ENCODE measurements around the gene GNG2. TPM values are rescaled to one million over a fixed set of nuclear protein-coding genes. Genes with fewer than 3 reads are reported as not detected.

Gene GNG2
- total RNA-seq, 1 experiment from 2014 or later = 9.3 TPM

- Histone ChIP-seq H3K4me3 (ENCODE audit: low read length) (no peak overlapping the region), H3K27ac (ENCODE audit: low read length) (no peak overlapping the region), H3K79me2 (ENCODE audit: low read length) (no peaks in the 10 kb centered on the region), H2AFZ (ENCODE audit: low read length) (no peak overlapping the region), H3K9me2 (replicated peaks; ENCODE audit: low read length) (no peaks in the 10 kb centered on the region), H3K4me1 (ENCODE audit: insufficient read depth, low read length) (no peaks in the 10 kb centered on the region), H3K36me3 (ENCODE audit: low read depth, low read length) (no peaks in the 10 kb centered on the region), H3K27me3 (ENCODE audit: low read length) (no peaks in the 10 kb centered on the region), H4K20me1 (ENCODE audit: low read length) (no peaks in the 10 kb centered on the region), H3K4me2 (ENCODE audit: low read length) (no peak overlapping the region), H3F3A (ENCODE audit: low read length, unreplicated experiment) (no peaks in the 10 kb centered on the region), H3K9ac (ENCODE audit: low read length) (no peak overlapping the region), H3K9me3 (ENCODE audit: low read length) (no peaks in the 10 kb centered on the region)
- ATAC-seq (0 out of 2 replicates have a peak, but pooled peaks have one; percentile 11), DNase-seq (no peak)
- intact Hi-C loops (cut with micrococcal nuclease) = no loop called here
- ChIA-PET CTCF (no interaction called here), POLR2A (ENCODE audit: unreplicated experiment) (no interaction called here)
- BruUV-seq (replicated peaks) = no TSS peak
- TF ChIP-seq EZH2phosphoT487 (IDR thresholded peaks at IDR 0.05; ENCODE audit: borderline replicate concordance, low read length) = no peak
- no peak for TF ChIP-seq EZH2 (IDR thresholded peaks at IDR 0.05; ENCODE audit: low read length, unreplicated experiment)
- TF ChIP-seq, protein P1, sequence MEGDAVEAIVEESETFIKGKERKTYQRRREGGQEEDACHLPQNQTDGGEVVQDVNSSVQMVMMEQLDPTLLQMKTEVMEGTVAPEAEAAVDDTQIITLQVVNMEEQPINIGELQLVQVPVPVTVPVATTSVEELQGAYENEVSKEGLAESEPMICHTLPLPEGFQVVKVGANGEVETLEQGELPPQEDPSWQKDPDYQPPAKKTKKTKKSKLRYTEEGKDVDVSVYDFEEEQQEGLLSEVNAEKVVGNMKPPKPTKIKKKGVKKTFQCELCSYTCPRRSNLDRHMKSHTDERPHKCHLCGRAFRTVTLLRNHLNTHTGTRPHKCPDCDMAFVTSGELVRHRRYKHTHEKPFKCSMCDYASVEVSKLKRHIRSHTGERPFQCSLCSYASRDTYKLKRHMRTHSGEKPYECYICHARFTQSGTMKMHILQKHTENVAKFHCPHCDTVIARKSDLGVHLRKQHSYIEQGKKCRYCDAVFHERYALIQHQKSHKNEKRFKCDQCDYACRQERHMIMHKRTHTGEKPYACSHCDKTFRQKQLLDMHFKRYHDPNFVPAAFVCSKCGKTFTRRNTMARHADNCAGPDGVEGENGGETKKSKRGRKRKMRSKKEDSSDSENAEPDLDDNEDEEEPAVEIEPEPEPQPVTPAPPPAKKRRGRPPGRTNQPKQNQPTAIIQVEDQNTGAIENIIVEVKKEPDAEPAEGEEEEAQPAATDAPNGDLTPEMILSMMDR (conservative IDR thresholded peaks at IDR 0.05; ENCODE audit: low read depth, low read length) = no peak
Measured at GRCh38 chr14:51931308-51931707, 70.9 kb downstream of the GNG2 start.

GRCh38 chr14:51933191-51933590 is 72.8 kb downstream of the GNG2 start:
- Histone ChIP-seq H3K9me3 (ENCODE audit: low read length) (no peaks in the 10 kb centered on the region), H3K36me3 (ENCODE audit: low read depth, low read length) (no peaks in the 10 kb centered on the region), H3K27me3 (ENCODE audit: low read length) (no peaks in the 10 kb centered on the region), H3K4me3 (ENCODE audit: low read length) (no peak overlapping the region), H3K4me1 (ENCODE audit: insufficient read depth, low read length) (no peaks in the 10 kb centered on the region), H3K9me2 (replicated peaks; ENCODE audit: low read length) (no peaks in the 10 kb centered on the region), H4K20me1 (ENCODE audit: low read length) (no peaks in the 10 kb centered on the region), H3K4me2 (ENCODE audit: low read length) (no peak overlapping the region), H3K27ac (ENCODE audit: low read length) (no peak overlapping the region), H3F3A (ENCODE audit: low read length, unreplicated experiment) (no peaks in the 10 kb centered on the region), H2AFZ (ENCODE audit: low read length) (no peak overlapping the region), H3K79me2 (ENCODE audit: low read length) (no peaks in the 10 kb centered on the region), H3K9ac (ENCODE audit: low read length) (no peak overlapping the region)
- DNase-seq = no peak
- TF ChIP-seq EZH2phosphoT487 (IDR thresholded peaks at IDR 0.05; ENCODE audit: borderline replicate concordance, low read length) (no peak), EZH2 (IDR thresholded peaks at IDR 0.05; ENCODE audit: low read length, unreplicated experiment) (no peak)
- TF ChIP-seq, protein P1 (conservative IDR thresholded peaks at IDR 0.05; ENCODE audit: low read depth, low read length) = no peak
- CTCF ChIA-PET = no interaction called here
- POLR2A ChIA-PET (ENCODE audit: unreplicated experiment) = no interaction called here
- BruUV-seq (replicated peaks) = no TSS peak
- no peak for ATAC-seq
- intact Hi-C loops (cut with micrococcal nuclease) = no loop called here

GRCh38 chr14:51938137-51938536 is 77.7 kb downstream of the GNG2 start:
- BruUV-seq (replicated peaks) = no TSS peak
- H3K9me2 ChIP-seq (replicated peaks; ENCODE audit: low read length) = no peaks in the 10 kb centered on the region
- no peaks in the 10 kb centered on the region for H4K20me1 ChIP-seq (ENCODE audit: low read length)
- ATAC-seq = no peak
- no peaks in the 10 kb centered on the region for H3F3A ChIP-seq (ENCODE audit: low read length, unreplicated experiment)
- H3K9me3 ChIP-seq (ENCODE audit: low read length) = no peaks in the 10 kb centered on the region
- ChIA-PET CTCF (no interaction called here), POLR2A (ENCODE audit: unreplicated experiment) (no interaction called here)
- DNase-seq = no peak
- no peak overlapping the region for H3K9ac ChIP-seq (ENCODE audit: low read length)
- H3K27me3 ChIP-seq (ENCODE audit: low read length) = no peaks in the 10 kb centered on the region
- TF ChIP-seq, protein P1 (conservative IDR thresholded peaks at IDR 0.05; ENCODE audit: low read depth, low read length) = no peak
- TF ChIP-seq EZH2phosphoT487 (IDR thresholded peaks at IDR 0.05; ENCODE audit: borderline replicate concordance, low read length) = no peak
- no peak for TF ChIP-seq EZH2 (IDR thresholded peaks at IDR 0.05; ENCODE audit: low read length, unreplicated experiment)
- no peak overlapping the region for H2AFZ ChIP-seq (ENCODE audit: low read length)
- no peak overlapping the region for H3K4me2 ChIP-seq (ENCODE audit: low read length)
- H3K36me3 ChIP-seq (ENCODE audit: low read depth, low read length) = no peaks in the 10 kb centered on the region
- no peak overlapping the region for H3K27ac ChIP-seq (ENCODE audit: low read length)
- no peaks in the 10 kb centered on the region for H3K79me2 ChIP-seq (ENCODE audit: low read length)
- no peak overlapping the region for H3K4me3 ChIP-seq (ENCODE audit: low read length)
- intact Hi-C loops (cut with micrococcal nuclease) = no loop called here
- H3K4me1 ChIP-seq (ENCODE audit: insufficient read depth, low read length) = no peaks in the 10 kb centered on the region
